Small intestine (tissue), 7 donors: ENCODE measurements around the gene LRMDA. TPM values are rescaled to one million over a fixed set of nuclear protein-coding genes. Genes with fewer than 3 reads are reported as not detected.

Experiments used
- DNase-seq, 2 donors: peaks; one replicate each; pipeline versions ENCODE4 v3.0.0 to v3.0.0-alpha.2; 2013
- FAIRE-seq: peaks from 2 replicates; lab custom pipeline; 2012; peaks lifted over from hg19 to GRCh38; lab: Jason Lieb, UNC
- H3K27ac ChIP-seq, 3 donors: one replicate each; pipeline ENCODE4 v1.5.1; 2013; ENCODE audit warnings: low read length in 2 of 3, mild to moderate bottlenecking in 2 of 3, control low read depth in 1 of 3, inconsistent platforms in 1 of 3, low read depth in 1 of 3, moderate library complexity in 1 of 3
- H3K27me3 ChIP-seq, 3 donors: one replicate each; pipeline ENCODE4 v1.6.1; 2013; ENCODE audit warnings: low read length in 3 of 3, inconsistent platforms in 1 of 3; ENCODE audit not compliant: control insufficient read depth in 3 of 3, insufficient read depth in 3 of 3
- H3K36me3 ChIP-seq, 3 donors: one replicate each; pipeline ENCODE4 v1.6.1; 2013; ENCODE audit warnings: low read length in 3 of 3, inconsistent platforms in 1 of 3, low read depth in 1 of 3, mild to moderate bottlenecking in 1 of 3, moderate library complexity in 1 of 3; ENCODE audit not compliant: control insufficient read depth in 3 of 3, insufficient read depth in 2 of 3
- H3K4me1 ChIP-seq, 3 donors: one replicate each; pipeline ENCODE4 v1.6.1; 2013; ENCODE audit warnings: low read length in 2 of 3, inconsistent platforms in 1 of 3, low read depth in 1 of 3, mild to moderate bottlenecking in 1 of 3, moderate library complexity in 1 of 3; ENCODE audit not compliant: control insufficient read depth in 3 of 3, insufficient read depth in 2 of 3
- H3K4me3 ChIP-seq, 3 donors: one replicate each; pipeline ENCODE4 v1.5.1; 2013; ENCODE audit warnings: low read length in 3 of 3, control low read depth in 1 of 3, inconsistent platforms in 1 of 3, low read depth in 1 of 3, mild to moderate bottlenecking in 1 of 3, moderate library complexity in 1 of 3
- H3K9me3 ChIP-seq, 2 donors: one replicate each; pipeline ENCODE4 v1.6.1; 2013; ENCODE audit warnings: low read depth in 1 of 2, low read length in 1 of 2; ENCODE audit not compliant: control insufficient read depth in 2 of 2, insufficient read depth in 1 of 2
- WGBS, 3 donors: extraction: QIAGEN DNeasy Blood & Tissue Kit; methylation state at CpG; one replicate each; pipeline ENCODE4 v1.1.7; 2013; 5-methylcytosine and 5-hydroxymethylcytosine counted together
- polyA plus RNA-seq, 4 donors: library from polyadenylated mRNA; stranded (reverse) in 3 of 4; unstranded in 1 of 4; fragments of 200-250 nt in 3 of 4; fragments of 120-200 nt in 1 of 4; gene quantifications; one replicate each; pipeline versions ENCODE4 v1.2.1 to v1.2.3, GENCODE V29; 2013
- donor health status: healthy with polysubstance abuse.
- donor health status: control.
- donor health status: control.
- donor health status: Bipolar disorder and iron deficiency.
- donor health status: healthy.

Gene LRMDA
- polyA plus RNA-seq, 4 donors: 5.6 to 16.2 (median 6.0) TPM; not detected in 1

GRCh38 chr10:76311752-76312636 is 880.6 kb downstream of the LRMDA start:
- Histone ChIP-seq H3K27me3 (no peaks in the 10 kb centered on the region), H3K9me3 (peaks cover 0 to 6% of the 10 kb centered on the region in 2 donors), H3K4me3 (no peak overlapping the region), H3K27ac (no peak overlapping the region), H3K4me1 (no peaks in the 10 kb centered on the region), H3K36me3 (no peaks in the 10 kb centered on the region)
- DNase-seq (peak; percentile 31 to 48), FAIRE-seq (no peak)
- WGBS, 3 donors: 52 to 87% (median 74%) methylated on average over 4 of the region's 4 CpGs

- no peaks in the 10 kb centered on the region for H3K4me1 ChIP-seq
- no peaks in the 10 kb centered on the region for H3K36me3 ChIP-seq
- no peaks in the 10 kb centered on the region for H3K27me3 ChIP-seq
- H3K27ac ChIP-seq: no peak overlapping the region
- H3K9me3 ChIP-seq: peaks cover 0 to 14% of the 10 kb centered on the region in 2 donors
- no peak for FAIRE-seq
- DNase-seq: no peak
- H3K4me3 ChIP-seq: no peak overlapping the region
- 86 to 98% (median 94%) methylated on average over 11 to 14 of the region's 14 CpGs for WGBS, 3 donors
Observed at GRCh38 chr10:76315240-76315639, 883.8 kb downstream of the LRMDA start.

GRCh38 chr10:76316234-76316633 is 884.8 kb downstream of the LRMDA start:
- 94 to 97% (median 96%) methylated on average over 12 of the region's 12 CpGs for WGBS, 3 donors
- Histone ChIP-seq H3K27me3 (no peaks in the 10 kb centered on the region), H3K36me3 (no peaks in the 10 kb centered on the region), H3K9me3 (peaks cover 0 to 14% of the 10 kb centered on the region in 2 donors), H3K27ac (no peak overlapping the region), H3K4me1 (no peaks in the 10 kb centered on the region), H3K4me3 (no peak overlapping the region)
- no peak for DNase-seq
- no peak for FAIRE-seq

- Histone ChIP-seq H3K4me1 (no peaks in the 10 kb centered on the region), H3K9me3 (peaks cover 0 to 14% of the 10 kb centered on the region in 2 donors), H3K27ac (no peak overlapping the region), H3K4me3 (no peak overlapping the region), H3K27me3 (no peaks in the 10 kb centered on the region), H3K36me3 (no peaks in the 10 kb centered on the region)
- FAIRE-seq (no peak), DNase-seq (no peak)
- WGBS, 3 donors: 87 to 92% (median 90%) methylated on average over 4 of the region's 4 CpGs
Observed at GRCh38 chr10:76317078-76317477, 885.7 kb downstream of the LRMDA start.

GRCh38 chr10:76318211-76318610 is 886.8 kb downstream of the LRMDA start:
- Histone ChIP-seq H3K27me3 (no peaks in the 10 kb centered on the region), H3K4me3 (no peak overlapping the region), H3K9me3 (peaks cover 0 to 14% of the 10 kb centered on the region in 2 donors), H3K27ac (no peak overlapping the region), H3K4me1 (no peaks in the 10 kb centered on the region), H3K36me3 (no peaks in the 10 kb centered on the region)
- no peak for FAIRE-seq
- 65 to 82% (median 69%) methylated on average over 2 of the region's 2 CpGs for WGBS, 3 donors
- DNase-seq: no peak

GRCh38 chr10:76319661-76320060 is 888.2 kb downstream of the LRMDA start:
- peaks cover 0 to 5% (median 0%) of the 10 kb centered on the region in 3 donors for H3K4me1 ChIP-seq
- no peak overlapping the region for H3K27ac ChIP-seq
- no peak for FAIRE-seq
- no peak overlapping the region for H3K4me3 ChIP-seq
- 91 to 93% (median 93%) methylated on average over 4 of the region's 4 CpGs for WGBS, 3 donors
- no peaks in the 10 kb centered on the region for H3K27me3 ChIP-seq
- H3K36me3 ChIP-seq: no peaks in the 10 kb centered on the region
- DNase-seq: no peak
- peaks cover 0 to 14% of the 10 kb centered on the region in 2 donors for H3K9me3 ChIP-seq

- peak; percentile 62 to 87 for DNase-seq
- Histone ChIP-seq H3K4me3 (no peak overlapping the region), H3K27ac (no peak overlapping the region), H3K4me1 (peaks cover 0 to 5% (median 0%) of the 10 kb centered on the region in 3 donors), H3K36me3 (no peaks in the 10 kb centered on the region), H3K27me3 (no peaks in the 10 kb centered on the region), H3K9me3 (no peaks in the 10 kb centered on the region)
- FAIRE-seq: no peak
- WGBS, 3 donors: 7 to 58% (median 45%) methylated on average over 6 of the region's 6 CpGs
Observed at GRCh38 chr10:76324283-76324682, 892.9 kb downstream of the LRMDA start.

- Histone ChIP-seq H3K36me3 (no peaks in the 10 kb centered on the region), H3K9me3 (no peaks in the 10 kb centered on the region), H3K27ac (no peak overlapping the region), H3K4me3 (no peak overlapping the region), H3K27me3 (no peaks in the 10 kb centered on the region), H3K4me1 (peaks cover 0 to 5% (median 0%) of the 10 kb centered on the region in 3 donors)
- FAIRE-seq: no peak
- DNase-seq: no peak
- 91 to 95% (median 93%) methylated on average over 2 of the region's 2 CpGs for WGBS, 3 donors
Observed at GRCh38 chr10:76327441-76327840, 896.0 kb downstream of the LRMDA start.
